MM.1S (cell line): ENCODE measurements around the gene IPO11.

ENCODE experiments used
- EZH2 ChIP-seq: fragments of 300-600 bp; sonication (generic); optimal IDR thresholded peaks from 2 replicates; pipeline ENCODE3; 2017; ENCODE audit warnings: low read depth, mild to moderate bottlenecking, antibody characterized with exemption, low read length, mixed read lengths
- TF ChIP-seq, protein P1 (sequence below): fragments of 300-600 bp; sonication (generic); IDR thresholded peaks from 2 replicates; pipeline ENCODE4 v1.5.1; 2016; ENCODE audit warnings: antibody characterized with exemption, low read length, mixed read lengths

DNA sequence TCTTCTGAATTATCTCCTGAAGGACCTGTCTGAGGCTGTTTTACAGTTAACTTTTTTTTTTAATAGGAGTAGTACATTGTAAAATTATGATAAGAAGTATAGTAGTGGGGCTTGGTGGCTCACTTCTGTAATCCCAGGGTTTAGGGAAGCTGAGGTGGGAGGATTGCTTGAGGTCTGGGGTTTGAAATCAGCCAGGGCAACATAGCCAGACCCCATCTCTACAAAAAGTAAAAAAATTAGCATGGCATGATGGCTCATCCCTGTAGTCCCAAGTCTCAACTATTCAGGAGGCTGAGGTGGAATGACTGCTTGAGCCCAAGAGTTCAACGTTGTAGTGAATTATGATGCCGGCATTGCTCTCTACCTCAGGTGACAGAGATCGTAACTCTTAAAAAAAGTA, 7.0 kb downstream of the IPO11 start:
- no peak for TF ChIP-seq EZH2
- TF ChIP-seq, protein P1, sequence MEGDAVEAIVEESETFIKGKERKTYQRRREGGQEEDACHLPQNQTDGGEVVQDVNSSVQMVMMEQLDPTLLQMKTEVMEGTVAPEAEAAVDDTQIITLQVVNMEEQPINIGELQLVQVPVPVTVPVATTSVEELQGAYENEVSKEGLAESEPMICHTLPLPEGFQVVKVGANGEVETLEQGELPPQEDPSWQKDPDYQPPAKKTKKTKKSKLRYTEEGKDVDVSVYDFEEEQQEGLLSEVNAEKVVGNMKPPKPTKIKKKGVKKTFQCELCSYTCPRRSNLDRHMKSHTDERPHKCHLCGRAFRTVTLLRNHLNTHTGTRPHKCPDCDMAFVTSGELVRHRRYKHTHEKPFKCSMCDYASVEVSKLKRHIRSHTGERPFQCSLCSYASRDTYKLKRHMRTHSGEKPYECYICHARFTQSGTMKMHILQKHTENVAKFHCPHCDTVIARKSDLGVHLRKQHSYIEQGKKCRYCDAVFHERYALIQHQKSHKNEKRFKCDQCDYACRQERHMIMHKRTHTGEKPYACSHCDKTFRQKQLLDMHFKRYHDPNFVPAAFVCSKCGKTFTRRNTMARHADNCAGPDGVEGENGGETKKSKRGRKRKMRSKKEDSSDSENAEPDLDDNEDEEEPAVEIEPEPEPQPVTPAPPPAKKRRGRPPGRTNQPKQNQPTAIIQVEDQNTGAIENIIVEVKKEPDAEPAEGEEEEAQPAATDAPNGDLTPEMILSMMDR: no peak
